ENCODE results near the gene NGB. TPM values are rescaled to one million over a fixed set of nuclear protein-coding genes. Genes with fewer than 3 reads are reported as not detected.

NGB gene
- total and polyA plus RNA-seq, 2 of the 8 experiments (the other 6 are each of a cell fraction or from before 2014, with no cell fraction given), result 0.30 to 0.60 TPM

DNA sequence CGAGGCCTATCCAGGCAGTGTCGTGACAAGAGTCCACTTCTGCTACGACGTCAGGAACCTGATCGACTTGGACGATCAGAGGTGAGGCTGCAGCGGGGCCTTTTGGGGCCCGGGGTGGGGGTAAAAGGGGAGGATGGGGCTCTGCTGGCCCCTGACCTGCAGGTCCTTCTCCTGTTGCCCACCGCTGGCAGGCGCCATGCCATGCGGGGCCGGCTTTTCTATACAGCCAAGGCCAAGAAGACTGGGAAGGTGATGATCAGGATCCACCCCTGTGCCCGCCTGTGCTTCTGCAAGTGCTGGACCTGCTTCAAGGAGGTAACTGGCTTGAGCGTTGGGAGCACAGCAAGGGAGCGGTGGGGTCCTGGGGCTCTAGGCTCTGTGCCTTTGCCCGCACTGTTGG lies 31.6 kb downstream of the NGB start:
- Histone ChIP-seq H3K14ac (ENCODE audit: insufficient read length) (no peak overlapping the region), H2BK12ac (ENCODE audit: low read depth, low read length) (no peak overlapping the region), H3K18ac (ENCODE audit: extremely low read depth, low read length) (no peak overlapping the region), H2BK5ac (ENCODE audit: low read depth, low read length) (no peak overlapping the region), H4K91ac (replicated peaks; ENCODE audit: insufficient read length, low read length) (no peak overlapping the region), H2BK20ac (ENCODE audit: low read length) (no peak overlapping the region), H3K4me1 (replicated peaks in 1 of 4; ENCODE audit: control insufficient read depth in 3 of 4, insufficient read depth in 4 of 4, low read length in 3 of 4) (no peaks in the 10 kb centered on the region; a peak in 1 of 7 replicates), H4K8ac (ENCODE audit: extremely low read depth, insufficient read depth, low read length) (no peak overlapping the region), H2BK15ac (ENCODE audit: low read length) (no peak overlapping the region), H4K20me1 (replicated peaks in 1 of 2; ENCODE audit: control insufficient read depth in 1 of 2, insufficient read depth in 2 of 2, low read length in 2 of 2) (peaks cover 2% of the 10 kb centered on the region in 2 experiments), H3K27me3 (replicated peaks in 1 of 4; ENCODE audit: control insufficient read depth in 3 of 4, extremely low read depth in 1 of 4, insufficient read depth in 3 of 4, low read length in 3 of 4) (no peaks in the 10 kb centered on the region), H3K23ac (ENCODE audit: insufficient read length) (no peak overlapping the region), H3K23me2 (ENCODE audit: low read depth, low read length) (no peaks in the 10 kb centered on the region), H3K79me2 (ENCODE audit: control insufficient read depth in 1 of 2, insufficient read depth in 2 of 2, low read length in 2 of 2) (no peaks in the 10 kb centered on the region), H2AFZ (ENCODE audit: low read length) (no peak overlapping the region), H3K4me3 (ENCODE audit: extremely low read depth in 1 of 4, insufficient read depth in 2 of 4, low read depth in 3 of 4, low read length in 4 of 4) (no peak overlapping the region), H2BK120ac (replicated peaks; ENCODE audit: low read depth, low read length) (no peak overlapping the region), H3K56ac (replicated peaks; ENCODE audit: insufficient read length, low read depth, low read length) (no peak overlapping the region), H3K27ac (ENCODE audit: low read depth, low read length) (no peak overlapping the region), H3K4ac (replicated peaks; ENCODE audit: insufficient read length, low read depth, low read length) (no peak overlapping the region), H3K9me3 (ENCODE audit: insufficient read depth in 2 of 2, low read depth in 1 of 2, low read length in 1 of 2) (no peaks in the 10 kb centered on the region), H4K5ac (ENCODE audit: insufficient read length, low read depth, low read length) (no peak overlapping the region), H3K9ac (replicated peaks in 1 of 4; ENCODE audit: extremely low read depth in 1 of 4, low read depth in 3 of 4, low read length in 3 of 4) (no peak overlapping the region), H3K4me2 (ENCODE audit: insufficient read depth in 1 of 2, low read depth in 2 of 2, low read length in 2 of 2) (no peak overlapping the region), H2AK5ac (ENCODE audit: low read depth, low read length) (no peak overlapping the region), H3K79me1 (ENCODE audit: low read depth, low read length) (no peaks in the 10 kb centered on the region), H3K36me3 (ENCODE audit: control insufficient read depth in 2 of 4, insufficient read depth in 4 of 4, low read length in 3 of 4) (no peaks in the 10 kb centered on the region; a peak in 3 of 8 replicates)
- FAIRE-seq, result no peak
- TF ChIP-seq ASH2L (IDR thresholded peaks at IDR 0.05; ENCODE audit: low read length), result no peak
- TF ChIP-seq EZH2 (IDR thresholded peaks at IDR 0.05; ENCODE audit: low read depth, low read length, severe bottlenecking), result no peak
- no peak for TF ChIP-seq POLR2AphosphoS5 (IDR thresholded peaks at IDR 0.05; ENCODE audit: low read depth, low read length)
- TF ChIP-seq SIN3A (conservative IDR thresholded peaks at IDR 0.05 in 1 of 2, IDR thresholded peaks at IDR 0.05 in 1 of 2; ENCODE audit: low read depth in 1 of 2, low read length in 2 of 2), result no peak
- no peak for TF ChIP-seq JUND (IDR thresholded peaks at IDR 0.05; ENCODE audit: low read length)
- TF ChIP-seq KDM1A (IDR thresholded peaks at IDR 0.05; ENCODE audit: borderline replicate concordance, low read length), result no peak
- no peak for TF ChIP-seq KDM5A (IDR thresholded peaks at IDR 0.05; ENCODE audit: low read length)
- TF ChIP-seq CTBP2 (IDR thresholded peaks at IDR 0.05; ENCODE audit: borderline replicate concordance, insufficient read depth, insufficient read length, low read length), result no peak
- no peak for TF ChIP-seq CREB1 (IDR thresholded peaks at IDR 0.05)
- TF ChIP-seq SP4 (IDR thresholded peaks at IDR 0.05; ENCODE audit: low read length), result no peak
- TF ChIP-seq EGR1 (IDR thresholded peaks at IDR 0.05; ENCODE audit: borderline replicate concordance, low read depth, low read length), result no peak
- TF ChIP-seq RFX5 (IDR thresholded peaks at IDR 0.05; ENCODE audit: borderline replicate concordance, low read depth, low read length), result no peak
- no peak for TF ChIP-seq CHD1 (IDR thresholded peaks at IDR 0.05; ENCODE audit: low read depth, low read length)
- TF ChIP-seq ZNF274 (IDR thresholded peaks at IDR 0.05; ENCODE audit: borderline replicate concordance, extremely low read depth, low read length), result no peak
- POLR2A ChIA-PET (ENCODE audit: partially characterized antibody), result interaction anchor here (1.0 kb wide), 1 partner anchor 16 kb away, joined by 3 read pairs; no protein-coding TSS in a partner anchor
- DNase-seq (ENCODE audit: low read depth in 1 of 2, low spot score in 2 of 2), result no peak
- CTCF ChIA-PET (ENCODE audit: partially characterized antibody), result interaction anchor here (0.9 to 6.6 kb wide), 23 partner anchors 9 to 92 kb away, joined by 3 to 52 read pairs (median 4); partner anchors contain the start of gene TMEM63C
- WGBS, 2 experiments (ENCODE audit: extremely low coverage in 1 of 2, insufficient coverage in 1 of 2, insufficient read length in 1 of 2, insufficient replicate concordance in 2 of 2, low coverage in 1 of 2, low lambda C conversion rate in 2 of 2, missing lambda C conversion rate in 1 of 2), result 98% methylated on average over 14 of the region's 16 CpGs; no CpG with 5 or more reads in 1 of the 2 experiments

Data from H1 (cell line).